GM21515 (cell line): ENCODE data around the gene BRINP3.
"Not testable (repeated sequence)": the region's sequence is repeated elsewhere in the genome, so short reads cannot be mapped to it uniquely, and the experiment has no call there.

Experiments used
- ATAC-seq: cut with Tn5 transposase; IDR thresholded peaks from one replicate; pipeline ENCODE4 v1.9.1; 2021; ENCODE audit not compliant: unreplicated experiment

Gene BRINP3

GRCh38 chr1:190124068-190124467 is 353.6 kb downstream of the BRINP3 start:
- no peak for ATAC-seq

DNA sequence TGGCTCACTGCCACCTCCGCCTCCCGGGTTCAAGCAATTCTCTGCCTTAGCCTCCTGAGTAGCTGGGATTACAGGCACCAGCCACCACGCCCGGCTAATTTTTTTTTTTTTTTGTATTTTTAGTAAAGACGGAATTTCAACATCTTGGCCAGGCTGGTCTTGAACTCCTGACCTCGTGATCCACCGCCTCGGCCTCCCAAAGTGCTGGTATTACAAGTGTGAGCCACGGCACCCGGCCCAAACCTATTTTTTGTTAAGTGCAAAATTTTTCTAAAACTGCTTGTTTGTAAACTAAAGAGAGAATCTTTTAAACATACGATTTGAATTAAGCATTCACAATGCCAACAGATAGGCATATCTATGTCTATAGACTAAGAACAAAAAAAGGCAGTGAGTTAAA is 357.1 kb downstream of the BRINP3 start:
- ATAC-seq = not testable (repeated sequence)

DNA sequence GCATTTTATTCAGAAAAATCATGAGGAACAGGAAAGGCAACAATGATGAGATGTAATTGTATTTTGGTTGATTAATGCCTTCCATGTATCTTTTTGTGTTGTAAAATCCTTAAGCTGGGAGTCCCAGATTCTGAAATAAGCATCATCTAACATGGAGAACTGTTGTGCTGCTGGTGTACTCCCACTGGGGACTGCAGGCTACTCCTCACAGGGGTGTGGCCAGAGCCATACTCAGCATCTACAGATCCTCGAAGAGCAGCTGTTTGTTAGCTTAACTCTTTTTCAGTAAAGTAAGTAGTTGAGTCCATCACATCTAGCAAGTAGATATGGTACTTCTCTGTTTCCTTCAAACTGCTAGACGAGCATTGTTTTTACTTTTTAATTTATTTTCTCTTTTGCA is 358.0 kb downstream of the BRINP3 start:
- no peak for ATAC-seq

DNA sequence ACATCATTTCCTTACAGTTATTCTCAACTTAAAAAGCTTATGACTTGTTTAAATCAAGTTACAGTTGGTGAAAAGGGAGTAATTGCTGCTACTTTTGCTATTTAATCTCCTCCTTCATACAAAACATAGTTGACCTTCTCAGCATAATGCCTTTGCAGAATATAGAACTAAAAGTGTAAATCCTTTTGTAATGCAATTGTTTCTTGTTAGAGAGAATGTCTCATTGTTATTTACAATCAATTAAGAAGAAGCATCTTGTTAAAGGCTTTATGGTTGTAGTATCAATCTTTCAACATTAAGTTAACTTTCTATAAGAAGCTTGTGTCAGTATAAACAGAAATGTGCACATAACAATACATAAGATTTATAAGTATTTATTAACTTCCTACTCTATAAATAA is 360.7 kb downstream of the BRINP3 start:
- ATAC-seq = no peak

DNA sequence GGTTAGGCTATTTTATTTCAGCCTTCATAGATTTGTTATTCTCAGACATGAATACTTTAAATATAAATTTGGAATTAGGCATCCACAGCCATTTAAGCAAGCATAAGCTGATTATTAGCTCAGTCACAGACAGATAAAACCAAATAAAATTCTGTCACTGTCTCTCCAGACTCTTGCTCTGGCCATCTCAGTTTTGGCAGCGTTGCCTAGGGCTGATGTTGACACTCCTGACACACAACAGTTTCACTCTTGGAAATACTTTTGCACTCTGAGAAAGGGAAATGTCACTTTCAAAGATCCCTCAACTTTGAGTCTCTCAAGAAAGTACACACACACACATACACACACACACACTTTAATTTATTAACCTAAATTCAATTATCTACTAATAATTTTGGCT is 372.7 kb downstream of the BRINP3 start:
- no peak for ATAC-seq

DNA sequence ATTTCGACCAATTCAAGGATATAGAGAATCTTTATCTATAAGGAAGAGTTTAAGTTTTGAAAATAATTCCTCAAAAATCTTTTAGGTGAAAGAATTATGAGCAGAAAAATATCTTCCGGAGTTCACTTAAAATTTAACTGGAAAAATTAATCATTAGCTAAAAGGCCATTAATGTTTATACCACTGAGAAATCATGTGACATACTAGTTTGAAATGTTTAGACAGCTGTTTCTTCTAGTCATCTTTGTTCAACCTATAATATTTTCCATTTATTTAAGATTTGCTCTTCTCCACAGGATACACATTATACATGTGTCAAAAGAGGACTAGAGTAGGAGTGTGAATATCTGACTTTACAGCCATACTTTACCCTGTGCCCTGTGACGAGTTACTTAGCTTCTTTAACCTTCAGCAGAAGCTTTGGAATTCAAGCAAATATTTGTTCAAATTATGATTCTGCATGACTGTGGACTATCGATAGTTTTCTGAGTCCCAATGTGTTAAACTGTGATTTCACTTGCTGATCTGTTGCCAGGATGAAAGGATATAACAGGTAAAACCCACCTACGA is 374.8 kb downstream of the BRINP3 start:
- ATAC-seq = no peak

- ATAC-seq = no peak
These were observed 375.9 kb downstream of the BRINP3 start for GRCh38 chr1:190101756-190102155.

- no peak for ATAC-seq
These were observed 378.9 kb downstream of the BRINP3 start for GRCh38 chr1:190098756-190099155.

DNA sequence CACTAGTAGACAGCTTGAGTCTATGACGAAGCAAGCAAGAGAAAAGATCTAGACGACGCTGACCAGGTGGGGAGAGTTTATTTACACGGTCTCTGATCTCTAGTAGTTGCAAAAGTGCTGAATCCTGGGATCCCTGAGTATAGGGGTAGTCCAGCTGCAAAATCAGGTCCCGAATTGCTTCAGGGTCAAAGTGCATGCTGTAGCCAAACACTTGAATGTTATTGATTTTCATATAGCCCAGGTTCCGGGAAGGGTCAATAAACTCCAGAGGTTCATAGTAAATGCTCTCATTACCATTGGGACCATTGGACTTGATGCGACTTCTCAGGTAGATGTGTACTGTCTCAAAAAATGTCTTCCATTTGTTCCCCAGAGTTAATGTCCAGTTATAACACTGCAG is 379.6 kb downstream of the BRINP3 start:
- ATAC-seq = no peak

DNA sequence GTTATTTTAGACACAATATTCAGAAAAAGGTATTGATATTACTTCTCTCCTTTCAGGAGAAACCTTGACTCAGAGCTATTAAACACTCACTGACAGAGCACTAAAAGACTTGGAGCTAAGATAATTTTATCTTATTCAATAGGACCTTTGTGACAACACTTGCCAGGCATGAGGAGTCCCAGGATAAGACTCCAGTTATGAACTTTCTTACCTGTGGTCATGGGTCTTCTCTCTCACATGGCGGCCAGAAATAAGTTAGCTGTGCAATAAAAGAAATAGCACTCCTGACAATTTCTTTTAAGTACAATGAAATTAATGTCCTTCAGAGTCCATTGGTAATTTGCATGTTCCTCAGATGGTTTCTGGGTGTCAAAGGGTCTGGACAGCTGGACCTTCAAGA is 382.1 kb downstream of the BRINP3 start:
- no peak for ATAC-seq

DNA sequence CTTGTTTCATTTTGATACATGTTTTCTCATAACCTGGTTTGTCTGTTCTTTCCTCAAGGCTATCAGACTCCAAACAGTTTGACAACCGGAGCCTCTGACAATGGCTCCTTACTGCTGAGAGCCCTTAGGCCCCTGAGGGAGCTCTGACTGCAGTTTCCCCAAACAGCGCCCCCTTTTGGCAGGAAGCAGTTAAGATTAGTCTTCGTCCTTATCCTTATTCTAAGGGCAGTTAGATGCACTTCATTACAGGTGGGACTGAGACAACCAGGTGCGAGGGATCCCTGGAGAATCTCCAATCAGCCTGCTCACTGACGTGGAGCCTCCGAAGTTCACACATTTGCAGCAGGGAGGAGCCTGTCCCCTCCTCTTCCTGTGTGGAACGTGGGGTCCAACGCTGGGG is 393.1 kb downstream of the BRINP3 start:
- ATAC-seq = no peak

- no peak for ATAC-seq
These were observed 409.4 kb downstream of the BRINP3 start for GRCh38 chr1:190068304-190068703.

DNA sequence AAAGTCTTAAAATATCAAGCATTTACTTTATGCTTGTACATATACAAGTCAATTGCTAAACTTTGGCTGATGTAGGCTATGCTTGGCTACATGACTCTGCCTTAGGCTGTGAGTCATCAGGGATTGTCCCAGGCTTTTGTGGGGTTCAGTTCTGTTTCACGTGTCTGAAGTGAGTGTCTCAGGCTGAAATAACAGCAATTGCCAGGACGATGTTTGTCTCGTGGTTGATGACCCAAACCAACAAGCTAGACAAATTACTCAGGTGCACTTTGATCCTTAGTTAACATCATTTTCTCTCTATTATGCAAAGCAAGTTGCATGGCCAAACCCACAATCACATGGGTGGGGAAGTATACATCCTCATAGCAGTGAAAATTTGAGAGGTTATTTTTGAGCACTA is 410.1 kb downstream of the BRINP3 start:
- no peak for ATAC-seq

DNA sequence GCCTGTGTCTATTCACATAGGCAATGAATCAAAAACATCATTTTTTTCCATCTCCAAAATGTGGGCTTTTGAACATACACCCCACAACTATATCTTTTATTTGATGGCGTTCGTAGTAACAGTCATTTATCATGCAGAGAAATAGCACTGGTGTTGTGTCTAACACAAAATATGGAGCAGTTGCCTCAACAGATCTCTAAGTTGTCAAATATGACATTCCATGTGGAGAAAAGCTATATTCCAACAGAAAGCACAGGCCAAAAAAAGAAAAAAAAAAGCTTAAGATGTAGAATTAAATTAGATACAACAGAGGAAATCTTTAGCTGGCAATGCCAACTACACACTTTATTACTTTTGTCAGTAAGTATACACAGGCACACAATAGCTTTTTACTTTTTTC is 411.7 kb downstream of the BRINP3 start:
- no peak for ATAC-seq

DNA sequence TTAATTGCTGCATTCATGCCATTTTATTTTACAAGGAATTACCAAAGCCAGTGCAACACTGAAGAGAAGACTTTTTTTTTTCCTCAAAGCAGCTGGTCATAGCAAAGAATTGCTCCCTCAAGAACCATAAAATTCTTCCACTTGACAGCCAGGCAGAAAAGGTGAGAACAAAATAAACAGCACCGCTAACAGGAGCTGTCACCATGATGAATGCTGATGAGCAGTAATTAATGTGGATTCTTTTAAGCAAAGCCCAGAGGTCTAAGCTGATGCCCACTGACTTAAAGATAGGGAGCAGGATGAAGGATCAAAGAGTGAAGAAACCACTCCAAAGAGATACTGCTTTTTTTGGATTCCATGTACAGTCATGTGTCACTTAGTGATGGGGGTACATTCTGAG is 428.4 kb downstream of the BRINP3 start:
- ATAC-seq = no peak
